Neural cell (in vitro differentiated cells): ENCODE results near the gene CCDC9.

Source experiments
- CTCF ChIP-seq: fragments of 450-650 bp; IDR thresholded peaks from 2 replicates; pipeline ENCODE4 v1.5.1; 2014; ENCODE audit warnings: antibody characterized with exemption, mild to moderate bottlenecking, moderate library complexity; ENCODE audit not compliant: poor library complexity, severe bottlenecking
- EP300 ChIP-seq: fragments of 450-650 bp; conservative IDR thresholded peaks from 2 replicates; pipeline ENCODE4 v1.6.1; 2014; ENCODE audit warnings: antibody characterized with exemption, mild to moderate bottlenecking, moderate library complexity; ENCODE audit not compliant: poor library complexity, severe bottlenecking
- EZH2 ChIP-seq: fragments of 200-600, 300-800 bp; shearing (Covaris generic), sonication (generic); IDR thresholded peaks from 2 replicates; pipeline ENCODE4 v1.6.1; 2014; ENCODE audit warnings: antibody characterized with exemption, low read length, borderline replicate concordance, mild to moderate bottlenecking; ENCODE audit not compliant: insufficient read depth, poor library complexity, severe bottlenecking
- POLR2AphosphoS5 ChIP-seq: IDR thresholded peaks from 2 replicates; pipeline ENCODE4 v1.6.1; 2012
- REST ChIP-seq: IDR thresholded peaks from 2 replicates; pipeline ENCODE4 v1.6.1; 2012; ENCODE audit warnings: borderline replicate concordance
- TAF1 ChIP-seq: IDR thresholded peaks from 2 replicates; pipeline ENCODE4 v1.6.1; 2012; ENCODE audit warnings: low read depth

GRCh38 chr19:47274891-47275761, 18.8 kb downstream of the CCDC9 start:
- TF ChIP-seq CTCF, result no peak
- TF ChIP-seq POLR2AphosphoS5, result peak; percentile 33
- TF ChIP-seq EP300, result no peak
- no peak for TF ChIP-seq EZH2
- no peak for TF ChIP-seq TAF1
- TF ChIP-seq REST, result peak; percentile 6
